Loucy (cell line): ENCODE results near the gene LRBA.

Experiments used
- CTCF ChIP-seq: fragments of 200-600 bp; sonication (generic); conservative IDR thresholded peaks from 2 replicates; pipeline ENCODE4 v1.5.1; 2014; ENCODE audit warnings: mild to moderate bottlenecking, antibody characterized with exemption, low read length
- EZH2phosphoT487 ChIP-seq: fragments of 200-600 bp; IDR thresholded peaks from 2 replicates; pipeline ENCODE4 v1.6.1; 2018; ENCODE audit warnings: antibody characterized with exemption, mild to moderate bottlenecking, moderate library complexity, borderline replicate concordance

GRCh38 chr4:150345207-150345744 lies 669.8 kb downstream of the LRBA start:
- no peak for TF ChIP-seq CTCF
- TF ChIP-seq EZH2phosphoT487, result no peak
